ENCODE measurements around the gene TMEM98.
"Not testable (repeated sequence)": the region's sequence is repeated elsewhere in the genome, so short reads cannot be mapped to it uniquely, and the experiment has no call there.

Gene TMEM98, protein sequence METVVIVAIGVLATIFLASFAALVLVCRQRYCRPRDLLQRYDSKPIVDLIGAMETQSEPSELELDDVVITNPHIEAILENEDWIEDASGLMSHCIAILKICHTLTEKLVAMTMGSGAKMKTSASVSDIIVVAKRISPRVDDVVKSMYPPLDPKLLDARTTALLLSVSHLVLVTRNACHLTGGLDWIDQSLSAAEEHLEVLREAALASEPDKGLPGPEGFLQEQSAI

DNA sequence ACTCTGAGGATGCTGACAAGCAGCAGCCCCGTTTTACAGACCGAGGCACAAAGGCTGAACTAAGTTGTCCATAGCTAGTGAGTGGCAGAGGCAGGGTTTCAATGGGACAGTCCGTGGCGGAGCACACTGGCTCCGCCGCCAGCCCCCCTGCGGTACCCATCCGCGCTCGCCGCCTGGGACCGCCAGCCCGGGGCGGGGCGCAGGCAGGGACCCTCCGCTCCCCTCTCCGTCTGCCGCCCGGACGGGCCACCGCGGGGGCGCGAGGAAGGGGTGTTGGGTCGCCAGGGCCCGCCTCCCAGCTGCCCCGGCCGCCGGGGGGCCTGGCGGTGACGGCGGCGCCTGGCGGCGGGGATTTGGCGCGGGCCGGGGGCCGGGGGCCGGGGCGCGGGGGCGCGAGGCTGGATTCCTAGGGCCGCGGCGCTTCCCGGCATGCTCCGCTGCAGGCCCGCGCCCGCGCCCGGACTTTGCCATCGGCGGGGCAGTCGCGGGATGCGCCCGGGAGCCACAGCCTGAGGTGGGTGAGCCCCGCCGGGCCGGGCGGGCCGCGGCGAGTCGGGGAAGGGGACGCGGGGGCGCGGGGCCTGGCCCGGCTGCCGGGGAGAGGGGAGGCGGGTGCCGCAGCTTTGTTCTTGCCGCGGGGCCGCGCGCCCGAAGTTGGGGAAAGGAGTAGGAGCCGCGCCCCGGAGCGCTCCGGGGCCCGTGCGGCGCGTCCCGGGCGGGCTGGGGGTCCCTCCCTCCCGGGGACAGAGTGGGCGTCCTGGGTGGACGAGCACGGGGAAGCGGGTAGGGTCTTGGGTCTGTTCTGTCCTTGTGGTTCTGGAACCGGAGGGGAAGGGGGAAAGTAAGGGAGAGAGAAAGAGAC is at the start of gene TMEM98:
TSS of gene TMEM98 (plus strand) at position 430 of the 862 bp plus-strand sequence. CDS start 3,376 bp downstream, outside the sequence.
- DNase-seq = peak; percentile 21

DNA sequence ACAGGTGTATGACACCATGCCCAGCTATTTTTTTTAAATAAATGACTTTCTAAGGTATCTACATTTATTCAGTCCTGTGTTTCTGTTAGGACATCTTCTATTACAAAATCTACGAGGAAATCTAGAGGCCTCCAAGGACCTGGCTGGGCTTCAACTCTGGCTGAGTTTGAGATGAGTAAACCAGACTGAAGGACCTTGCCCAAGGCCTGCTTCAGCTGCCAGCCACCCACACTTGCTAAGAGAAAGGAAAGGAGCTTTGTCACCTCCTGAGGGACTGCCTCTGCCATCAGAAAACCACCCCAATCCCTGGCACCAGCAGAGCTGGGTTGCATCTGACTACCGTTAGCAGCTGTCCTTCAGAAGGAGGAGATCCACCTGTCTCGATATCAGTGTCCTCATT is 49.7 kb upstream of the TMEM98 start:
- DNase-seq = no peak

DNA sequence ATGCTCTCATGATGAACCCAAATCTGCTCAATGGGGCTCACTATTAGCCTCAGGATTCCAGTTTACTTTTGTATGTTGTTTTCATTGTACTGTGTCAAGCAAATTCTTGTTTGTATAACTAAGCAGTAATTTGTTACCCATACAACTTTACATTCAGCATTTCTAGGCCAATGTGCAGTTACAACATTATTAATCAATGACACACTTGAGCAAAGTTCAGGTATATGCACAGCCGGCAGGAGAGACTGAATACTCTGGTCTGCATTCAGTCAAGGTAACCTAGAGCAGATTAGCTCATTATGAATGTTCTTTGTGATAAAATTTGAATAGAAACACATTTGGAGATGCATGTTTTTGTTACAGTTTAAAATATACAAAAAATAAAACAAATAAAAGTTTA is 48.8 kb upstream of the TMEM98 start:
- no peak for DNase-seq

DNA sequence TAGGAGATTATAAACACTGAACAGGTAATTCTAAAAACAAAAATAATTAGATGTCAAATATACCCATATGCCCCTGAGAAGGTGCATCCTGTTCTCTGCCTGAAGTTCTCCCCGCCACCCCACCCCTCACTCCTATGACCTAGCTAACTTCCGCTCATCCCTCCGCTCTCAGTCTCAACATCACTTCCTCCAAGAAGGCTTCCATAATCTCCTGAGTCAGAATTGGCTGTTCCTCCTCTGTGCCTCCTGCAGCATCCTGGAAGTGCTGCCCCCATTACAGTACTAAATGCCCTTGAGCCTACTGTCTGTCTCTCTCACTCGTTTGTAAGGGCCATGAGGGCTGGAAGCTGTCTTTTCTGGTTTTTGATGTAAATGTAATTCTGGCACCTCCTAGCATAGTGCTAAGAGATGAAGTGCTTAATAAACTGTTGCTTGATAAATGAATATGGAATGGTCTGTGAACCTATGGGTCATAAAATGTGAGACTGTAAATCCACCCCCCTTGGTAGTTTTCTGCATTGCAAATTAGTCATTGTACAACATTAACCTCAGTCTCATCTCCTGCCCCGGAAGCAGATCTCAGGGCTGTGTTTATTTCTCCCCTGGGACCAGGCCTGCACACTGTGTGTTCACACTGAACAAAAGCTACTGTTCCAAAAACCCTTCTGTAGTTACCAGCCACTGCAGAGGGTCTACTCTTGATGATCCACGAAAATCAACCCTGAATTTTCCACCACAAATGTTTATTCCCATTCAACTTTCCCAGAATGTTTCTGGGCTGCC is 47.1 kb upstream of the TMEM98 start:
- peak; percentile 27 for DNase-seq

DNA sequence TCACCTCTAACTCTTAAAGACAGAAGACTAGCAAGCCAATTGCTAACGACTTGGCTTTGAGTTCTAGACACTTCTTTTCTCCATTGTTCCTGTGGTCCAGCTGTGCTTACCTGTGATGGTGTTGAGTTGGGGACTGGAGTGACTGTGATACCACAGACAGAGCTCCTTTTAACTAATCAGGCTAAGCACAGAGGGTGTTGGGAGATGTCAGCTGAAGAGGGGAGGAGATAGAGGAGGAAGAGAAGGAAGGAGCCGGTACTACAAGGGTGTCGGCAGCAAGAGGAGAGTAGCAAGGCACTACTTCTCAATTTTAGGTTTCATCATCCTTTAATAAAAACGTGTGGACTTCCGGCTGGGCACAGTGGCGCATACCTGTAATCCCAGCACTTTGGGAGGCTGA is 45.9 kb upstream of the TMEM98 start:
- DNase-seq = no peak

DNA sequence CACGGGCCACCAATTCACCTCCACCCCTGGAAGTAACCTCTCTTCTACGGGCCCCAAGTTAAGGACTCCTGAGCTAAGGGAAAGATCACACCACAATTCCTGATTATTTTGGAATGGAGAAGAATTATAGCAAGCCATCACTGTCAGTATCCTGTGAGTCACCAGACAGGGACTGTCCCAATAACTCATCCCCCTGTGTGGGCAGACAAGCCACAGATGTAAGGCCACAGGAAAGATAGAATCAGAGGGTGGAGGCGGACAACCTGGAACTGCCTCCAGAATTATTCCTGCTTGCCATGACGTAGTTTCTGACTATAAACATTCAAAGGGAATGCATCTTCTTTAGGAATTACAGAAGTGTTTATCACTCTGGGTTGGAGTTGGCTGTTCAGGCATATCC is 45.2 kb upstream of the TMEM98 start:
- no peak for DNase-seq

DNA sequence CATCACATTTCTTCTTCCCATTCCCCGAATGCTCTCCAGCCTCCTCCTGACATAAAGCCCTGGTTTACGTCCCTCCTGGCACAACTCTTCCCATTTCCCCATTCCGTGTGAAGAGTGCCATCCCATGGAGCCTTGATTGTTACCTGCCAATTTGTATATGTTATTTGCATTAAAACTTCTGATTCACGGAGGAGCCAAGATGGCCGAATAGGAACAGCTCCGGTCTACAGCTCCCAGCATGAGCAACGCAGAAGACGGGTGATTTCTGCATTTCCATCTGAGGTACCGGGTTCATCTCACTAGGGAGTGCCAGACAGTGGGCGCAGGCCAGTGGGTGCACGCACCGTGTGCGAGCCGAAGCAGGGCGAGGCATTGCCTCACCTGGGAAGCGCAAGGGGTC is 41.0 kb upstream of the TMEM98 start:
- not testable (repeated sequence) for DNase-seq

DNA sequence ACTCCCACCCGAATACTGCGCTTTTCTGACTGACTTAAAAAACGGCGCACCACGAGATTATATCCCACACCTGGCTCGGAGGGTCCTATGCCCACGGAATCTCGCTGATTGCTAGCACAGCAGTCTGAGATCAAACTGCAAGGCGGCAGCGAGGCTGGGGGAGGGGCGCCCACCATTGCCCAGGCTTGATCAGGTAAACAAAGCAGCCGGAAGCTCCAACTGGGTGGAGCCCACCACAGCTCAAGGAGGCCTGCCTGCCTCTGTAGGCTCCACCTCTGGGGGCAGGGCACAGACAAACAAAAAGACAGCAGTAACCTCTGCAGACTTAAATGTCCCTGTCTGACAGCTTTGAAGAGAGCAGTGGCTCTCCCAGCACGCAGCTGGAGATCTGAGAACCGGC is 40.5 kb upstream of the TMEM98 start:
- not testable (repeated sequence) for DNase-seq

DNA sequence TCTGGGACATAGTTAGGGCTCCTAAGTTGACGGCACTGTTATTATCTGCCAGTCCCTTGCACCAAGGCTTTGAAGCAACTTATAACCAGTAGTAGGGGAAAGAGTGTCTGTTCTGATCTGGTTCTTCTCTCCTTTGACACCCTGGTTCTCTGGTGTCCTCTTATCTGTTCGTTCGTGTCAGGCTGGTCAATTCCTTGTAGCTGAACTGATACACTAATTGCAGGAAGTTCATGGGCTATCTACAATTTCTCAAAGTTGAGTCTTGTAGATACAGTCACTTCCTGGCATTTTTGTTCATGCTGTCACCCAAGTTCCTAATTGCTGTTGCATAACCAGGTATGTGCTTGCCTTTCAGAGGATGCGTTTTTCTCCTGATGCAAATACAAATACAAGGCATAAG is 33.7 kb upstream of the TMEM98 start:
- no peak for DNase-seq

DNA sequence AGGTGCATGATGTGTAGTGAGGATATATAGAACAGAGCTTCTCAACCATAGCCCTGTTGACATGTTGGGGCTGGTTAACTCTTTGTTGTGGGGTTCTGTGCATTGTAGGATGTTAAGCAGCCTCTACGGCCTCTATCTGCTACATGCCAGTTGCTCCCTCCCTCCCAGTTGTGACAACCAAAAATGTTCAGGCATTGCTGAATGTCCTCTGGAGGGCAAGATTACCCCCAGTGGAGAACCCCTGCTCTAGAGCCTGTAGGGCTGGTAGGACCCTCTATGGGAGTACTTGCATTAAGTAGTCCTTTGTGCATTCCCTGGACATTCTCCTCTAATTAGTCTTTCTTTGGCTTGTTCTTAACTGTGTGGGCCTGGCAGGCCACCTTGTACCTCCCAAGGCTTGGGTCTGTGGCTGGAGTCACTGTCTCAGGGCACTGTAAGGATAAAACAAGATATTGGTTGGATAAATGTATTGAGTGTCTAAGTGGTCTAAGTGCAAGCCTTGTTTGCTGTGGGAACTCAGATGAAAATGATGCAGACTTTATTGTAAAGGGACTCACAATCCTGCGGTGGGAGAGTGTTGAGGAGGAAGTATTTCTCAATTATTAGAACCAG is 31.2 kb upstream of the TMEM98 start:
- no peak for DNase-seq

DNA sequence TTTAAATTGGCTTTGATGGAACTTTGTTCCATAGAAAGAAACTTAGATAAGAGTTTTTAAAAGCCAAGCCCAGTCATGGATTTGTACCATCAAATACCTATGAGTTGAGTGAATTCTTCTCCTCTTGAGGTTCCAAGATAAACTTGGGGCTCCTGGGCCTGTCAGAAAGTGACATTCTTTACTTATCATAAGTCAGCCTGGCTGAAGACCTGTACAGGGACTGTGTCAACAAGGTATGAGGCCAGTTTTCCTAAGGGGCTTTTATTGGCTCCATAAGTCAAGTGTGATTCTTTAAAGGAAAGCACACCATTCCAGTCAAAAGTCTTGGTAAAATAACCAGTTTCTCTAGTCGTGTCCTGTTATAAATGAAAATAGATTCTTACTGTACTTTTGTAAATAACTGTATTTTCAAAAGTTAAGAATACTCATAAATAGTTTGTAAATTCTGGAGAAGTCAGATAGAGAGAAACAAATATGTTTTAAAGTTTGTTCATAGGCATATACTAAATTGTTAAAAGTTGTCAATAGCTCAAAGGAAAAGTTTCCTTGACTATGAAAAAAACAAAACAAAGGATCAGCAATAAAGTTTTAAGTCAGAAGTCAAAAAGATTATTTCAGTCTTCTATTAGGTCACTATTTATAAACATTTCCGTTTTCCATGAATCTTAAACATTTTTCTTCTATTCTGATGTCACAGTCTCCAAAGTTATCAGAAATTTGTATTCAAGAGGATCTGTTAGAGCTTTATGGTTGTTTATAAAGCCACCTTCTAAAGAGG is 28.5 kb upstream of the TMEM98 start:
- no peak for DNase-seq

DNA sequence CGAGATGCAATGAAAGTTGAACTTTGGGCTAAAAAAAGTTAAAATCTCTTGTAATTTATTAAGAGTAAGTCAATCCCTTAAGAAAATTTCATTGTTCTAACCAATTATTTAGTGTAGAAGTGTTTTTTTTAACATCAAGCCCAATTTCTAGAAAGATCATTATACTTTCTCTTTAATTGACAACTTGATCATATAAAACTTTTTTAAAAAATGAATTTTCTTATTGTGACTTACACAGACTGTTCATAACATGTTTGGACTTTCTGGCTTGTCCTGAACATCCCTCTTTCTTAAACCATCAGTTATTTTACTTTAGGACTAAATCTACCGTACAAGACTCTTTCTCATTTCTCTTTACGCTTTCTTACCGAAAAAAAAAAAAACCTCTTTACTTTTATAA is 26.2 kb upstream of the TMEM98 start:
- DNase-seq = no peak

DNA sequence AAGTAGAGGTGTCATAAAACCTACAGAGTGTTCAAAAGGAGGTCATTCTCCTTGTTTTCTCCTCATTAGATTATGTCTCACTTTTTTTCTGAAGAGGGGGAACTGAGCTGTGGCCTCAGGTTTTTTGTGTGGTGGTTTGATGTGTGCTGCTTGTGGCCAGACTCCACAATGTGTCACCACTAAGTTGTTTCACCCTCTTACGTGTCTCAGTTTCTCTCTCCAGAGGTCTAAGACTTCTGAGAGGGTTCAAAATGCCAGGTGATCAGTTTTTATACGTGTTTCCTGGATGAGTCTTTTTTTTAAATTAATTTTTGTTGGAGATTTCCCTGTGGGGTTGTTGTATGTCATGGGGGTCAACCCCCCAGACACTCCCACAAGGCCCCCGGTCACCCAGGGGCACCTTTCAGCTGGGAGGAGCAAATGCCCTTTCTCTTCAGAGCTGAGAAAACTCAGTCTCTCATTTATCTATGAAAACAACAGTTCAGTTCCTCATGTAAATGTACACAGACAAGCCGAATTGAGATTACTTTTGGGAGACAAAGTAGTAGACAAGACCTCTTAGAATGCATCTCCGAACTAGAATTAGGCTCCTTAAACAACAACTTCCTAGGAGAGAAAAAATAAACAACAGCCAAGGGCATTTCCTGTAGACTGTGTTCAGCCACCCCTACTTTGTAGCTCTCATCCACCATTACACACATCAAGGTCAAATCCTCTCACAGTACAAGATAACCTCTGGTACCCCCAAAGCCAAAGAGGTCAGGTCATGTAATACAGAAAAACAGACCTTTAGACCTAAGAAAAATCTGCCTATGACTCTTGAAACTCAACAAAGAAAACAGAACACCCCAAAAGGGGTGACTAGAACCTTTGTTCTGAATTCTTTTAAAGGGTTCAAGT is 23.9 kb upstream of the TMEM98 start:
- no peak for DNase-seq

DNA sequence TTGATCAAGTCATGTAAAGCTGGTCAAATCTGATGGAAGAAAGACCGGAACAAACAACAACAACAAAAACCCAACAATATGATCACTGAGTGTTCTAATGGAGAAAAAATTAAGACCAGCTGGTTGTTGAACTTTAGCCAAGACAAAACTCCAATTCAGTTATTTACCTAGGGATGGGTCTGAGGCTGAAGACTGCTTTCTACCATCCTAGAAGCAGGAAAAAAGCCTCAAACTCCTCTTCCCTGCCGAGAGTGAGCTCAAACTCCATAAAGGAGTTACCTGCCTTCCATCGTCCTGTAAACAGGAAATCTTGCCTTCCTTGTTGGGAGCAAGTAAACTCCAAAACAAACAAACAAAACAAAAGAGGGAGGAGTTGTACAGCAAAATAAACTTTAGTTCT is 23.1 kb upstream of the TMEM98 start:
- DNase-seq = no peak

DNA sequence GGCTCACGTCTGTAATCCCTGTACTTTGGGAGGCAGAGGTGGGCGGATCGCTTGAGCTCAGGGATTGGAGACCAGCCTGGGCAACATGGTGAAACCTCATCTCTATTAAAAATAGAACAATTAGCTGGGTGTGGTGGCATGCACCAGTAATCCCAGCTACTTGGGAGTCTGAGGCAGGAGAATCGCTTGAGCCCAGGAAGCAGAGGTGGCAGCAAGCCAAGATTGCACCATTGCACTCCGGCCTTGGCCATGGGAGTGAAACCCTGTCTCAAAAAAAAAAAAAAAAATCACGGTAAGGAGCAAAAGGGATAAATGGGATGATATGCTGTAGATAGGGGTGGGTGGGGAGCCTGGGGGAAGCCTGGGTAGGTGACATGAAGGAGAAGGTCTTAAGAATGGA is 20.4 kb upstream of the TMEM98 start:
- DNase-seq = no peak

DNA sequence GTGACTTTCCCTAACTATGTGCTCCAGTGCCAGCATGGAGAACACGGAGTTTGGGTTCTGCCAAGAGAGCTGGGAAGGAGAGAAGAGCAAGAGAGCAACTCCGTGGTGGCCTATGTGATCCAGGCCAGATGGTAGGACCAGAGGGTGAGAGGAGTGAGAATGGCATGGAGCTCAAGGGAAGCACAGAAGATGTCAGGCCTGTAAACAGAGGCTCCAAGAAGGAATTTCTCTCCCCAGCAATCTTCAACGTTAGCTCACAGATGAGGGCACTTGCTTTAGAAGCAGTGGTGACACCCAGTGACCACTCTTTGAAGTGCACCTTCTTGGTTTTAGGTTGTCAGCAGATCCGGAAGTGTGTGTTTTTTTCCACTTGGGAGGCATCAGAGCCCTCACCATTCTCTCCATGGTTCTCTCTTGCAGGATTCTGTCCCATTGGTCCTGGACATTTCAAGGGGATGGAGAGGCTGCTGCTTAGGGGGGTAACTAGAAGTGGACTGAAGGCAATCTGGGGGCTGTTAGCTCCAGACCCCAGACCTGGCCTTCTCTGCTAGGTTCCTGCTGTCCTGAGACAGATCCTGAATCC is 18.1 kb upstream of the TMEM98 start:
- peak; percentile 42 for DNase-seq

DNA sequence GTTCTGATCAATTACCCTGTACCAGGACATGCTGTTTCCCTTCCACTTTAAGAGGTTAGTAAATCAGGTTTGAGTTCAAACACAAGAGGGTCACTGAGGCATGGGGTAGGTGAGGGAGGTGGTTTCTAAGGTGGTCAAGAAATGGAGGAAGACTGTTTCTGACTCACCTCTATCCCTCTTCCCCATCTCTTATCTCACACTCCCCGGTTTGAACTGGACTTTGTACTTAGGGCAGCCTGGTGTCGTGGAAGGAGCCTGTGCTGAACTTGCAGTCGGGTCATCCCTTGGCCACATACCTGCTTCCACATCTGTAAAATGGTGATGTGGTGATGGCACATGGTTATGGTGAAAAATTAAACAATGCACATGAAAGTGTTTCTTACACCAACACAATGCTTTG is 17.2 kb upstream of the TMEM98 start:
- DNase-seq = no peak

DNA sequence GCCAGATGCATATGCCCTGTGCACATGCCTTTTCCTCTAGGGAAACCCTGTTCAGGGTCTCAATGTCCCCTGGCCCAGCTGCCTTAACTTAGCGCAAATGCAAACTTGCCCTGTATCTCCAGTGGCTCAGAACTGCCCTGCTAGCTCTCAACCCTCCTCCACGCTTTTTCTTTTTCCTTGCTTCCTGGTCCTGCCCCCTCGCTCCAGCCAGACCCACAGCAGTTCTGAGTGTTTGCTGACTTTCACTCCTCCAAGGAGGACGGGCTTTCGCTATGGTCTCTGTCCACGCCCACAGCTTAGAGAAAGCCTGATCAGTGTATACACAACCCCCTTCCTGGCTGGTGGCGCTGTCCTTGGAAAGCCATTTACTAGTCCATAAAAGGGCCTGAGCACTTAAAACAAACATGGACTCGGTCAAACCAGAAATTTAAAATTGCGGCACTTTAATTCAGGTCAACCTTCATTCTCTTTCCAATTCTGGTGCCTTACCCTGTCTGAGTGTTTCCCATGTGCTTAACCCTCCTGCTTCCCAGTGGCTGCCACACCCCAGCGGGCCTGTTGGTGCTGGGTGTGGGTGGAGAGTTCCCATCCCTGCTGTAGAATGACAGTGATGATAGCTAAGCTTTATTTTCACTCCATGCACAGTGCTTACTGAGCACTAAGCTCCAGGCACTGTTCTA is 15.6 kb upstream of the TMEM98 start:
- DNase-seq = no peak

DNA sequence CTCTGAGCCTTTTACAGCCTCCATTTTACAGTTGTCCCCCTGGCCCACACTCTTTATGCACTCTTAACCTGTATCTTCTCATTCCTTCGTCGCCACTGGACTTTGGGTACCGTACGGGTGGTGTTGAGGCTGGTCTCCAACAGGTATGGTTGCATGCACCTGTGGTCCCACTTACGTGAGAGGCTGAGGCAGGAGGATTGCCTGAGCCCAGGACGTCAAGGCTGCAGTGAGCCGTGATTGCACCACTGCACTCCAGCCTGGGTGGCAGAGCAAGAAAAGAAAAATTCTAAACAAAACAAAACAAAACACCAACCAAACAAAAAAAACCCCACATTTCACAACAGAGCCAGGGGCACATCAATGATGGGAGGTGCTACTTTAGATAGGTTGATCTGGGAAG is 14.4 kb upstream of the TMEM98 start:
- DNase-seq = no peak

DNA sequence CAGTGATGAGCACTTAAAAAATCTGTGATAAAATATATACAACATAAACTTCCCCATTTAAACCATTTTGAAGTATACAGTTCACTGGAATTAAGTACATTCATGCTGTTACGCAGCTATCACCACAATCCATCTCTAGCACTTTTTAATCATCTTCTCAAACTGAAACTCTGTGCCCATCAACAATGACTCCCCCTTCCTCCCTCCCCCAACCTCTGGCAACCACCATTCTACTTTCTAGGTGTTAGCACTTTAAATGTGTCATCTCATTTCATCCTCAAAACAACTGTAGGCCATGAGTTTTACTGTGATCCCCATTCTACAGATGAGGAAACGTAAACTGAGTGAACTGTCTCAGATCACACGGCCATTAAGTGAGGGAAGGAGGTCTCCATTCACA is 13.8 kb upstream of the TMEM98 start:
- no peak for DNase-seq
